CD4-positive, alpha-beta T cell (primary cell): Measurements from ENCODE around the gene CHL1. TPM values are rescaled to one million over a fixed set of nuclear protein-coding genes. Genes with fewer than 3 reads are reported as not detected.

Experiments used
- ATAC-seq: fragments of 200-7000 bp; cut with Tn5 transposase; one replicate; pipeline ENCODE4 v1.10.0; 2022; ENCODE audit warnings: mild to moderate bottlenecking; ENCODE audit not compliant: poor library complexity
- CTCF ChIA-PET: fragments of 350-600 bp; sonication (Branson Sonifier 250); formaldehyde crosslinking; loops from one replicate; lab custom pipeline; 2021; ENCODE audit warnings: antibody characterized with exemption, inconsistent platforms; lab: Charles Lee
- POLR2A ChIA-PET: fragments of 350-600 bp; sonication (Branson Sonifier 250); formaldehyde crosslinking; loops from one replicate; lab custom pipeline; 2021; ENCODE audit warnings: antibody characterized with exemption, inconsistent platforms; lab: Charles Lee
- DNase-seq, 14 experiments: peaks; one replicate each; pipeline ENCODE4 v3.0.0-alpha.2; 2013 to 2020; ENCODE audit warnings: mixed read lengths in 2 of 14
- H3K27ac ChIP-seq, 2 donors: one replicate each; pipeline versions ENCODE4 v1.5.1 to v1.7.0; 2013; ENCODE audit warnings: low read length in 2 of 2, low read depth in 1 of 2, mild to moderate bottlenecking in 1 of 2
- H3K27me3 ChIP-seq, 2 experiments: 1 replicate in 1 of 2; 2 replicates in 1 of 2; pipeline versions ENCODE4 v1.6.1 to v1.7.0; 2013; ENCODE audit warnings: low read length in 2 of 2, control low read depth in 1 of 2, mild to moderate bottlenecking in 1 of 2, moderate library complexity in 1 of 2; ENCODE audit not compliant: insufficient read depth in 2 of 2, control insufficient read depth in 1 of 2
- H3K36me3 ChIP-seq: one replicate; pipeline ENCODE4 v1.6.1; 2013; ENCODE audit warnings: low read length, control low read depth; ENCODE audit not compliant: insufficient read depth
- H3K4me1 ChIP-seq: one replicate; pipeline ENCODE4 v1.6.1; 2013; ENCODE audit warnings: low read length, control low read depth; ENCODE audit not compliant: insufficient read depth
- H3K4me3 ChIP-seq: one replicate; pipeline ENCODE4 v1.5.1; 2013; ENCODE audit warnings: mild to moderate bottlenecking, low read length, moderate library complexity
- H3K9me3 ChIP-seq, 2 experiments: 1 replicate in 1 of 2; 2 replicates in 1 of 2; pipeline versions ENCODE4 v1.6.1 to v1.7.0; 2013; ENCODE audit warnings: low read length in 2 of 2, mild to moderate bottlenecking in 2 of 2, control low read depth in 1 of 2, moderate library complexity in 1 of 2; ENCODE audit not compliant: control insufficient read depth in 1 of 2, insufficient read depth in 1 of 2
- H3K27ac Mint-ChIP-seq: one replicate; pipeline ENCODE4 v1.8.0; 2020; ENCODE audit warnings: mixed read lengths
- H3K27me3 Mint-ChIP-seq: one replicate; pipeline ENCODE4 v1.8.0; 2021; ENCODE audit warnings: mixed read lengths
- H3K36me3 Mint-ChIP-seq: one replicate; pipeline ENCODE4 v1.8.0; 2021; ENCODE audit warnings: low read depth, mixed read lengths
- H3K4me1 Mint-ChIP-seq: one replicate; pipeline ENCODE4 v1.8.0; 2021; ENCODE audit warnings: low read depth, mixed read lengths
- H3K4me3 Mint-ChIP-seq: one replicate; pipeline ENCODE4 v1.8.0; 2020; ENCODE audit warnings: mild to moderate bottlenecking, mixed read lengths
- H3K9me3 Mint-ChIP-seq: one replicate; pipeline ENCODE4 v1.8.0; 2020; ENCODE audit warnings: mixed read lengths
- intact Hi-C, 2 experiments: fragments of 100-400 bp; cut with DNase I in 1 of 2; cut with micrococcal nuclease in 1 of 2; formaldehyde crosslinking; loops; one replicate each; pipeline versions ENCODE4 v1.15.1 to v1.9.0; 2023 to 2025; cut with DNase I, micrococcal nuclease
- total RNA-seq, 174 experiments: library from RNA in 2 of 174; stranded (reverse) in 2 of 174; gene quantifications; one replicate each; pipeline ENCODE4 v1.2.3 and lab custom pipeline; 2021 to 2026
- TF ChIP-seq, protein P1 (sequence below): fragments of 200-600 bp; IDR thresholded peaks from one replicate; pipeline ENCODE4 v1.8.0; 2022; ENCODE audit warnings: antibody characterized with exemption, mild to moderate bottlenecking

Gene CHL1
- total RNA-seq, 2 experiments from 2014 or later: not detected

DNA sequence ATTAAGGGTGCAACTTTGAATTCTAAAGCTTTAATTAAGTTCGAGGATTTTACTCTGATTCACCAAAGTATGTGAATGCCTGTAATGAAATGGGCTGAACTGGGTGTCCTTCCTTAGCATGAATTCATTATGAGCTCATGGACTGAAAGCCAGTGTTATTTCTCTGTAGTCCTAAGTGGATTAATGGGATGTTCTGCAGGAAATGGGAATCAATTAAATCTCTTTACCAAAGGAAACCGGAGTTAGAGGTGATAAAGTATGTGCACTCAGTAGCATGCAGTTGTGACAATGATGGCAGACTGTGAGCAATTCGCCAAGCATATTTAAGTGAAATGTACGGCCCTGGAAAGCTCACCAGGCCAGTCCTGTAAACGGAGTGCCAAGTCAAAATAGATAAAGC lies 138.7 kb downstream of the CHL1 start:
- Mint-ChIP-seq H3K4me3 (no peak overlapping the region), H3K27ac (no peak overlapping the region), H3K9me3 (peaks cover 2% of the 10 kb centered on the region), H3K4me1 (no peaks in the 10 kb centered on the region), H3K36me3 (no peaks in the 10 kb centered on the region), H3K27me3 (no peaks in the 10 kb centered on the region)
- H3K4me1 ChIP-seq: no peaks in the 10 kb centered on the region
- no peaks in the 10 kb centered on the region for H3K27me3 ChIP-seq
- H3K36me3 ChIP-seq: no peaks in the 10 kb centered on the region
- no peak overlapping the region for H3K27ac ChIP-seq
- CTCF ChIA-PET: no interaction called here
- no peaks in the 10 kb centered on the region for H3K9me3 ChIP-seq
- H3K4me3 ChIP-seq: no peak overlapping the region
- POLR2A ChIA-PET: no interaction called here
- ATAC-seq (no peak), DNase-seq (no peak)
- intact Hi-C loops: no loop called here
- TF ChIP-seq, protein P1, sequence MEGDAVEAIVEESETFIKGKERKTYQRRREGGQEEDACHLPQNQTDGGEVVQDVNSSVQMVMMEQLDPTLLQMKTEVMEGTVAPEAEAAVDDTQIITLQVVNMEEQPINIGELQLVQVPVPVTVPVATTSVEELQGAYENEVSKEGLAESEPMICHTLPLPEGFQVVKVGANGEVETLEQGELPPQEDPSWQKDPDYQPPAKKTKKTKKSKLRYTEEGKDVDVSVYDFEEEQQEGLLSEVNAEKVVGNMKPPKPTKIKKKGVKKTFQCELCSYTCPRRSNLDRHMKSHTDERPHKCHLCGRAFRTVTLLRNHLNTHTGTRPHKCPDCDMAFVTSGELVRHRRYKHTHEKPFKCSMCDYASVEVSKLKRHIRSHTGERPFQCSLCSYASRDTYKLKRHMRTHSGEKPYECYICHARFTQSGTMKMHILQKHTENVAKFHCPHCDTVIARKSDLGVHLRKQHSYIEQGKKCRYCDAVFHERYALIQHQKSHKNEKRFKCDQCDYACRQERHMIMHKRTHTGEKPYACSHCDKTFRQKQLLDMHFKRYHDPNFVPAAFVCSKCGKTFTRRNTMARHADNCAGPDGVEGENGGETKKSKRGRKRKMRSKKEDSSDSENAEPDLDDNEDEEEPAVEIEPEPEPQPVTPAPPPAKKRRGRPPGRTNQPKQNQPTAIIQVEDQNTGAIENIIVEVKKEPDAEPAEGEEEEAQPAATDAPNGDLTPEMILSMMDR: no peak

GRCh38 chr3:339351-339750 lies 142.8 kb downstream of the CHL1 start:
- ATAC-seq (no peak), DNase-seq (no peak)
- Histone ChIP-seq H3K27me3 (no peaks in the 10 kb centered on the region), H3K9me3 (no peaks in the 10 kb centered on the region), H3K27ac (no peak overlapping the region), H3K4me3 (no peak overlapping the region), H3K4me1 (no peaks in the 10 kb centered on the region), H3K36me3 (no peaks in the 10 kb centered on the region)
- intact Hi-C loops: no loop called here
- TF ChIP-seq, protein P1: no peak
- POLR2A ChIA-PET: no interaction called here
- no peaks in the 10 kb centered on the region for H3K27me3 Mint-ChIP-seq
- H3K9me3 Mint-ChIP-seq: peaks cover 1% of the 10 kb centered on the region
- H3K4me1 Mint-ChIP-seq: no peaks in the 10 kb centered on the region
- CTCF ChIA-PET: no interaction called here
- no peak overlapping the region for H3K27ac Mint-ChIP-seq
- H3K36me3 Mint-ChIP-seq: no peaks in the 10 kb centered on the region
- H3K4me3 Mint-ChIP-seq: no peak overlapping the region

DNA sequence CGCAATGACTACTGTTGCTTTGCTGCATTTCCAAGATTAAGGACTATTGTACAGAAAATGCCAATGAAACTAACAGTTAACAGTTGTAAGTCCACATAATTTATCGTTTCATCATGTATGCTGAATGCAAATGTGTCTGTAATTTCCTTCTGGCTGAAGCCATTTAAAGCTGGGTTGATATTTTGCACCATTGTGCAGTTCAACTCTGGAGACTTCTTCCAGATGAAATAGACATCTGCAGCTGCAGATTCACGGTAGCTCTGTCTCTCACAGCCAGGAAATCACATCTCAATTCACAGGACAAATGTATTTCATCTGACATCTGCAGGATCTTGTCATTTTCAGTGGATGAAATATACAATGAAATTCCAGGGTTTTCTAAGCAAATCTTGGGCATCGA lies 145.4 kb downstream of the CHL1 start:
- H3K36me3 ChIP-seq: no peaks in the 10 kb centered on the region
- ChIA-PET POLR2A (no interaction called here), CTCF (no interaction called here)
- no peaks in the 10 kb centered on the region for H3K4me1 Mint-ChIP-seq
- ATAC-seq (no peak), DNase-seq (no peak)
- H3K4me1 ChIP-seq: no peaks in the 10 kb centered on the region
- no peaks in the 10 kb centered on the region for H3K9me3 Mint-ChIP-seq
- H3K27ac Mint-ChIP-seq: no peak overlapping the region
- intact Hi-C loops: no loop called here
- no peak overlapping the region for H3K4me3 ChIP-seq
- TF ChIP-seq, protein P1: no peak
- H3K4me3 Mint-ChIP-seq: no peak overlapping the region
- no peaks in the 10 kb centered on the region for H3K9me3 ChIP-seq
- no peak overlapping the region for H3K27ac ChIP-seq
- H3K36me3 Mint-ChIP-seq: no peaks in the 10 kb centered on the region
- H3K27me3 ChIP-seq: no peaks in the 10 kb centered on the region
- no peaks in the 10 kb centered on the region for H3K27me3 Mint-ChIP-seq
